HG02588 (cell line): Measurements from ENCODE around the gene KCNE5.
"Not testable (repeated sequence)": the region's sequence is repeated elsewhere in the genome, so short reads cannot be mapped to it uniquely, and the experiment has no call there.

Experiments used
- ATAC-seq: cut with Tn5 transposase; IDR thresholded peaks from one replicate; pipeline ENCODE4 v1.9.1; 2021; ENCODE audit warnings: mild to moderate bottlenecking, moderate library complexity; ENCODE audit not compliant: unreplicated experiment

KCNE5 gene

DNA sequence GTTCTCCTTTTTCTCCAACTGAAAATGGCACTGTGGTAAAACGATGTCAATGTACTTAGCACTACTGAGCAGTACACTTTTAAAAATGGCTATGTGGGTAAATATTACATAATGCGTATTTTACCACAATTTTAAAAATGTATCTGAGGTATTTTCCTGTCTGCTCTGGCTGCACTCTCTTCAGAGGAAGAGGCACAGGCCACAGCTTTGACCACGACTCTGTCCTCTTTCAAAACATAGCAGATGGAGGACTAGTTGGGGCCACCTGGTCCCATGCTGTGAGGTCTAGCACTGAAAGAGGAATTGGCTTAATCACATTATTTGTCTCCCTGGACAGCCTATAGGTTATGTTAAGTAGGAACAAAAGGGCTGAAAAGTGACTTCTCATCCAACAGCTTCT, 5.2 kb downstream of the KCNE5 start:
- ATAC-seq: no peak

DNA sequence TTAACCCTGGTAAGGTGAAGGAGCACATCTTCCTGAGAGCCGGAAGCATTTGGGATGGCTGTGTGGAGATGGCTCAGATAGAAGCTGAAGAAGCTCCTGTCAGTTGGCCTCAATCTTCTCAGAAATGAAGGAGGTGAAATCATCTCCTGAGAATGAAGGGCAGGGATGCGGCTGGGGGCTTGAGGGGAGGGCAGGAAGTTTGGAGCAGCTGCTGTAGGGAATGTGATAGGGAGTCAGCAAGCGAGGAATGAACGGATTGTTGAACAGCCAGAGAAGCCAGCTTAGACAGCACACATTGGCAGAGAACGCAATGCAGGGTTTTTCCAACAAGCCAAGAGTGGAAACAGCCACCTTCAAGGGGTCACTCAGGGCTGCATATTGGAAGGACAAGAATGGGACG, 10.0 kb downstream of the KCNE5 start:
- no peak for ATAC-seq

DNA sequence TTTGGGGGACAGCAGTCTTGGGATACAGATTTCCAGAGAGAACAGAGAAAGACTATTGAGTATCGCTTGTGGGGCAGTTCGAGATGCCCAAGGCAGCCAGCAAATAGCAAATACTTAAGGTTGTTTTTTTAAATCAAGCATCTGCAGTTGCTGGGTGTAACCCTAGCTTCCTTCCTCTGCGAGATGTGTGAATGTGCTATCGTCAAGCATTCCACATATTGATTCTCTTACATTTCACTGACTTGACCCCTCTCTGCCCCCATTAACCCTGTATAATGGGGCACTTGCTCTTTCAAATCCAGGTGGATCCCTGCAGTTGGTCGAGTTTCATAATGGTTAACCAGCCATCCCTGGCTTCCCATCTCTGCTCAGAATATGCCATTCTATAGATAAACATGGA, 23.5 kb downstream of the KCNE5 start:
- no peak for ATAC-seq

DNA sequence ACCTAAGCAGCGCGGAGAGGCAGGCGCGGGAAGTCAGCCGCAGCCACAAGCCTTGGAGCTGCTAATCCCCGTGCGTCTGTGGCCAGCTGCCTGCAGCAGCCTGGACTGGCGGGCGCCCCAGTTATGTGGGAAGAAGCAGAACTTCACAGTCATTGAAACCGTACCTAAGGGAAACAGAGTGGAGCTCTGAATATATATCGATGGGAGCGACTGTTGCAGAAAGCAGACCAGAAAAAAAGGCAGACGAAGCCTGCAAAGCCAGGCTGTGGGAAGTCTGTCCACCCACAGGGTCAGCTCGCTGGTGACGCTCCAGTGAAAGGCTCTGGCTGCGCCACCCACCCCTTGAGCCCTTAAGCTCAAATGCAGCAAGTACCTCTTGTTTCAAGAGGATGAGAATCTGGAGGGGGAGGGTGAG, 24.7 kb downstream of the KCNE5 start:
- ATAC-seq: no peak

DNA sequence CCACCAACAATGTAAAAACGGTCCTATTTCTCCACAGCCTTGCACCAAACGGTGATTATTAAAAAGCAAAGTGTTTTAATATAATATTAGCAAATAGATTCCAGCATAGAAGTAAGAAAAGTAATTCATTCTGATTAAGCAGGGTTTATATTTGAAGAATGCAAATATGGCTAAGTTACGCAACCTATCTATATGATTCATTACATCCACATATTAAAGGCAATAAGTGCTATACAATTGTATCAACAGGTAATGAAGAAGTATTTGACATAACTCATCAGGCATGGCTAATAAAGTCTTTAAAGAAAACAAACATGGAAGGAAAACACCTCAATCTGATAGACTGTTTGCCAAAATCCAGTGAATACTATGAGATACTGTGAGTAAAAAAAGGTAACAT, 29.0 kb downstream of the KCNE5 start:
- ATAC-seq: no peak

DNA sequence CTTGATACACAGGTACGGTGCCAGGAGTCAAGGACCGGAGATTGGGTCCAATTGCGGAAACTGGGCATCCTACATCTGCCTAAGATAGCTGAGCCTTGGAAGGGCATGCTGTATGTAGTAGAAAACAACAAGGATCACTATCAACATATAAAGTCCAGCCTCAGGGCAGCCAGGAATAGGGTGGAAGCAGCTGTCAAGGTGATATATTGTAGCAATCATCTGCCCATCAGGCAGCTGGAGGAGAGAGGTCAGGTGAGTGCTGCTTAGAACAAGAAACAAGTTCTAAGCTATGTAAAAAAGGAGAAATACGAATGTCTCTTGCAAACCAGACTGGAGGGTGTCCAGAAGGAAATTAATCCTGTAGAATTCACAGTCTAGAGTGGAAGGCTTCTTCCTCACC, 34.8 kb downstream of the KCNE5 start:
- no peak for ATAC-seq

DNA sequence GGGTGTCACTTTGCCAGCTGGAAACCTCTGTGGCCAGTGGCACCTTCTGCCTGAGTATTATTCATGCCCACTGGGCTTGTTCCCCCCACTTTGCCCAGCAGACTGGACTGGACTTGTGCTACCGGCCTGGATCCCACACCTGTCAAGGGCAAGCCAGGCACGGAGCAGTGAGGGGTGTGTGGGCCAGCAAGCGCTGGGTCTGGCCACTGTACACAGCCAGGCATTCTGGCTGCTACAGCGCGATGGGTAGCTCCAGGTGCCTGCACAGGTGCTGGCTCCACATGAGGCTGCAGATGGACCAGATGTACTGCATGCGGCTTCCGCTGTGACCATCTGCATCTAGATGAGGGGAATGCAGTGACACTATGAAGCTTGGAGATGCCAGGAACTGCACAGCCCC, 39.5 kb downstream of the KCNE5 start:
- no peak for ATAC-seq

DNA sequence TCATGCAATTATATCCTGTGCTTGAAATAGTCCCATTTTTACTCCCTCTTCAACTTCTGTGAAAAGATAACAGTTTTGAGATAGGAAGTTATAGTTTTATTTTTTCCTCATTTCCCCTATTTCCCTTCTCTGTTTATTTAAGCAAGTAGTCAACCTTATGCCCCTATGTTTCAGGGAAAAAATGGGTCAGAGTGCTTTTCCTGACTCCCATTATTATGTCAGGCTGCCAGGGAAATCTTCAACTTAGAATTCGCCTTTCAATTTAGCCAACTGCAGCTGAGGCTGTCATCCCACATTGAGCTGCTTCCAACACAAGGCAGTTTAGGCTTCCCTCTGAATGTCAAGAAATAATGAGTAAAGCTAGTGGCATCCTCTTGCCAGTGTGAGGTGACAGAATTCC, 46.1 kb downstream of the KCNE5 start:
- no peak for ATAC-seq

DNA sequence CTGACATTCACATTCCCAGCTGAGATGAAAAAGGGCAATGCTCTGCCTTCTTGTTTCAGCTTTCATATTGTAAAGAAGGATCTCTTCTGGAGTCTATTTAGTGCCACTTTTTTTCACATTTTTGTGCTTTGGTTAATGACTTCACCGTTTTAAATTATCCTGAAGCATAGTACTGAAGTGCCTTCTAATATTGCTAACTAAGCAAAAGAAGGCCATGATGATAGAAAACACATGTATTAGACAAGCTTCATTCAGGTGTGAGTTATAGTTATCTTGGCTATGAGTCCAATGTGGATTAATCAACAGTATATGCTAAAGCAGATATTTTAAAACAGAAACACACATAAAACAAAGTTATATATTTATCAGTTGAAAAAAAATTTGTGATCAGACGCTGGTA, 47.9 kb downstream of the KCNE5 start:
- ATAC-seq: no peak

DNA sequence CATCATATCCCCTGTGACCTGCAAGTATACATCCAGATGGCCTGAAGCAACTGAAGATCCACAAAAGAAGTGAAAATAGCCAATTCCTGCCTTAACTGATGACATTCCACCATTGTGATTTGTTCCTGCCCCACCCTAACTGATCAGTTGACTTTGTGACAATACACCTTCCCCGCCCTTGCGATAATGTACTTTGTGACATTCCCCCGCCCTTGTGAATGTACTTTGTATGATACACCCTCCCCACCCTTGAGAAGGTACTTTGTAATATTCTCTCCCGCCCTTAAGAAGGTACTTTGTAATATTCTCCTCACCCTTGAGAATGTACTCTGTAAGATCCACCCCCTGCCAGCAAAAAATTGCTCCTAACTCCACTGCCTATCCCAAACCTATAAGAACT, 48.9 kb downstream of the KCNE5 start:
- ATAC-seq: not testable (repeated sequence)
